HepG2 (cell line): ENCODE measurements around the gene RBCK1. TPM values are rescaled to one million over a fixed set of nuclear protein-coding genes. Genes with fewer than 3 reads are reported as not detected.
A peak's percentile ranks its signal among the peaks of the same experiment; 100 is the strongest.

Experiments
- ATAC-seq: fragments of 200-7000 bp; cut with Tn5 transposase; 3 replicates; pipeline ENCODE4 v1.9.1; 2020; ENCODE audit warnings: mild to moderate bottlenecking, moderate library complexity
- BruUV-seq: library from RNA; stranded (reverse); fragments of 400-500 nt; replicated peaks from 2 replicates; lab custom pipeline; 2021; lab: Mats Ljungman, UMichigan
- CTCF ChIA-PET: fragments of 300-600 bp; formaldehyde crosslinking; extraction: SDS; loops from one replicate; lab custom pipeline; 2021; ENCODE audit warnings: low total read pairs, inconsistent platforms, low intra/inter-chr PET ratio; lab: Yijun Ruan, JAX
- POLR2A ChIA-PET: fragments of 350-600 bp; sonication (Branson Sonifier 250); formaldehyde crosslinking; loops from one replicate; lab custom pipeline; 2020; ENCODE audit warnings: antibody characterized with exemption, inconsistent platforms; lab: Yijun Ruan, JAX
- DNase-seq: peaks from one replicate; pipeline ENCODE4 v3.0.0-alpha.2; 2015; ENCODE audit warnings: low spot score
- FAIRE-seq: peaks from 3 replicates; lab custom pipeline; 2011; peaks lifted over from hg19 to GRCh38; lab: Jason Lieb, UNC
- H2AFZ ChIP-seq: one replicate; pipeline ENCODE4 v1.6.1; 2011; ENCODE audit warnings: low read length, inconsistent platforms
- H3K27ac ChIP-seq: fragments of 300-600 bp; 3 replicates; pipeline ENCODE4 v1.8.0; 2011; ENCODE audit warnings: mixed run types, mild to moderate bottlenecking, mixed read lengths, low read length, inconsistent platforms; ENCODE audit not compliant: insufficient read depth; ENCODE audit errors: extremely low read length
- H3K27me3 ChIP-seq, 2 experiments: fragments of 200-600 bp in 1 of 2; 2 replicates in 1 of 2; 3 replicates in 1 of 2; pipeline versions ENCODE4 v1.6.0 to v1.8.0; 2011; ENCODE audit warnings: low read length in 2 of 2, mild to moderate bottlenecking in 2 of 2, moderate library complexity in 2 of 2, inconsistent platforms in 1 of 2; ENCODE audit not compliant: insufficient read depth in 2 of 2, control insufficient read depth in 1 of 2
- H3K36me3 ChIP-seq, 2 experiments: fragments of 200-600 bp in 1 of 2; replicated peaks in 1 of 2; 2 replicates in 1 of 2; 3 replicates in 1 of 2; pipeline versions ENCODE4 v1.5.1 to v1.8.0; 2011; ENCODE audit warnings: low read length in 2 of 2, inconsistent platforms in 1 of 2; ENCODE audit not compliant: insufficient read depth in 2 of 2, control insufficient read depth in 1 of 2
- H3K4me1 ChIP-seq: 2 replicates; pipeline ENCODE4 v1.5.1; 2012; ENCODE audit warnings: low read length, inconsistent platforms; ENCODE audit not compliant: insufficient read depth
- H3K4me2 ChIP-seq: 2 replicates; pipeline ENCODE4 v1.6.0; 2011; ENCODE audit warnings: low read depth, low read length, inconsistent platforms
- H3K4me3 ChIP-seq, 3 experiments: fragments of 200-600 bp in 1 of 3; sonication (generic), shearing (Covaris generic) in 1 of 3; replicated peaks in 1 of 3; 2 replicates each; pipeline ENCODE4 v1.5.1; 2011 to 2016; ENCODE audit warnings: low read length in 3 of 3, inconsistent platforms in 2 of 3, low read depth in 2 of 3, mild to moderate bottlenecking in 2 of 3, control low read depth in 1 of 3, mixed read lengths in 1 of 3; ENCODE audit not compliant: insufficient read depth in 1 of 3
- H3K79me2 ChIP-seq: one replicate; pipeline ENCODE4 v1.6.1; 2011; ENCODE audit warnings: low read length, inconsistent platforms; ENCODE audit not compliant: insufficient read depth
- H3K9ac ChIP-seq: 2 replicates; pipeline ENCODE4 v1.6.0; 2011; ENCODE audit warnings: mild to moderate bottlenecking, low read depth, low read length, inconsistent platforms; ENCODE audit not compliant: insufficient read depth
- H3K9me3 ChIP-seq: 2 replicates; pipeline ENCODE4 v1.5.1; 2012; ENCODE audit warnings: mild to moderate bottlenecking, low read length
- H4K20me1 ChIP-seq: 2 replicates; pipeline ENCODE4 v1.6.0; 2011; ENCODE audit warnings: inconsistent platforms, mild to moderate bottlenecking, low read length, moderate library complexity; ENCODE audit not compliant: insufficient read depth
- ELF4 ChIP-seq: sonication (generic); formaldehyde crosslinking; IDR thresholded peaks from 2 replicates; pipeline ENCODE4 v1.5.0; 2020; ENCODE audit warnings: missing genetic modification reagents, mild to moderate bottlenecking, moderate library complexity, borderline replicate concordance
- ETV5 ChIP-seq: IDR thresholded peaks from 2 replicates; pipeline ENCODE4 v1.6.1; 2018; ENCODE audit warnings: missing biosample characterization, missing genetic modification reagents, inconsistent platforms, borderline replicate concordance
- HINFP ChIP-seq: sonication (generic); formaldehyde crosslinking; IDR thresholded peaks from 2 replicates; pipeline ENCODE4 v1.4.0; 2020; ENCODE audit warnings: low read depth, mild to moderate bottlenecking, missing genetic modification reagents
- MAZ ChIP-seq, 2 experiments: sonication (generic) in 1 of 2; formaldehyde crosslinking in 1 of 2; IDR thresholded peaks; 2 replicates each; pipeline versions ENCODE4 v1.5.0 to v1.6.1; 2012 to 2020; ENCODE audit warnings: low read depth in 2 of 2, mild to moderate bottlenecking in 2 of 2, borderline replicate concordance in 1 of 2, improper control_type of control experiment in 1 of 2, low read length in 1 of 2, missing genetic modification reagents in 1 of 2, moderate library complexity in 1 of 2
- NKX3-1 ChIP-seq: sonication (generic); formaldehyde crosslinking; IDR thresholded peaks from 2 replicates; pipeline ENCODE4 v1.5.0; 2020; ENCODE audit warnings: missing genetic modification reagents
- RBM22 ChIP-seq: fragments of 200-400 bp; formaldehyde crosslinking; optimal IDR thresholded peaks from 2 replicates; pipeline ENCODE3; 2017; ENCODE audit warnings: mild to moderate bottlenecking, low read length, moderate library complexity
- ZNF264 ChIP-seq: sonication (generic); formaldehyde crosslinking; IDR thresholded peaks from 2 replicates; pipeline ENCODE4 v1.4.0; 2020; ENCODE audit warnings: missing genetic modification reagents
- ZNF318 ChIP-seq: sonication (generic); formaldehyde crosslinking; IDR thresholded peaks from 2 replicates; pipeline ENCODE4 v1.4.0; 2020; ENCODE audit warnings: mild to moderate bottlenecking, missing genetic modification reagents
- ZNF34 ChIP-seq: sonication (generic); formaldehyde crosslinking; IDR thresholded peaks from 2 replicates; pipeline ENCODE4 v1.4.0; 2020; ENCODE audit warnings: mild to moderate bottlenecking, missing genetic modification reagents, borderline replicate concordance
- ZNF577 ChIP-seq: sonication (generic); formaldehyde crosslinking; IDR thresholded peaks from 2 replicates; pipeline ENCODE4 v1.4.0; 2020; ENCODE audit warnings: mild to moderate bottlenecking, low read depth, missing genetic modification reagents, borderline replicate concordance
- ZNF776 ChIP-seq: sonication (generic); formaldehyde crosslinking; IDR thresholded peaks from 2 replicates; pipeline ENCODE4 v1.4.0; 2020; ENCODE audit warnings: mild to moderate bottlenecking, missing genetic modification reagents
- whole genome bisulfite sequencing: methylation state at CpG from one replicate; pipeline ENCODE4 v1.1.6; 2017; ENCODE audit warnings: low lambda C conversion rate; 5-methylcytosine and 5-hydroxymethylcytosine counted together
- in situ Hi-C: cut with HindIII; loops from 2 replicates; pipeline ENCODE4 v1.10.0; 2017; ENCODE audit warnings: low pct_unique_long_range_greater_than_20kb; ENCODE audit not compliant: extremely low pct_ligation_motif_present
- intact Hi-C: fragments of 100-400 bp; cut with micrococcal nuclease; formaldehyde crosslinking; loops from one replicate; pipeline ENCODE4 v1.10.0; 2022; ENCODE audit not compliant: unreplicated experiment
- polyA plus RNA-seq, 8 experiments: library from polyadenylated mRNA; depleted of rRNA in 3 of 8; stranded (reverse) in 7 of 8; unstranded in 1 of 8; fragments of >200 nt; fragmentation: Illumina TruSeq in 4 of 8; extraction: Trizol in 4 of 8; gene quantifications; 2 replicates each; pipeline versions ENCODE4 v1.2.1 to v1.2.3, GENCODE V29; 2011 to 2016; ENCODE audit warnings: low read depth in 4 of 8, missing spikeins in 1 of 8, mixed read lengths in 1 of 8; ENCODE audit not compliant: insufficient read depth in 1 of 8
- total RNA-seq, 5 experiments: library from RNA; depleted of rRNA; stranded (reverse); fragments of >200 nt; fragmentation: Illumina TruSeq; extraction: Trizol; gene quantifications; 2 replicates each; pipeline ENCODE4 v1.2.3, GENCODE V29; 2016; ENCODE audit warnings: low read depth in 1 of 5

The RBCK1 gene
- total and polyA plus RNA-seq, 2 of the 13 experiments (the other 11 are each of a cell fraction or from before 2014, with no cell fraction given) = 149 to 215 TPM

- H3K36me3 ChIP-seq = peaks cover 8 to 16% of the 10 kb centered on the region in 2 experiments
- peak overlapping the region; percentile 98 for H3K4me2 ChIP-seq
- peaks cover 42% of the 10 kb centered on the region for H3K79me2 ChIP-seq
- no peaks in the 10 kb centered on the region for H4K20me1 ChIP-seq
- ChIA-PET POLR2A (interaction anchor here (0.9 to 20.8 kb wide), 23 partner anchors 10 to 137 kb away, joined by 3 to 909 read pairs (median 6); partner anchors contain the start of genes CSNK2A1, NRSN2, SOX12 and TRIB3), CTCF (interaction anchor here (2.0 kb wide), 1 partner anchor 44 kb away, joined by 5 read pairs; no protein-coding TSS in a partner anchor)
- 67% methylated on average over 9 of the region's 9 CpGs for WGBS
- H3K9me3 ChIP-seq = no peaks in the 10 kb centered on the region
- intact Hi-C loops (loop anchor here (2.0 kb wide), 1 partner anchor 24 kb away; no protein-coding TSS in a partner anchor), in situ Hi-C loops (no loop called here)
- H3K4me1 ChIP-seq = peaks cover 81% of the 10 kb centered on the region
- no peaks in the 10 kb centered on the region; a peak in 1 of 5 replicates for H3K27me3 ChIP-seq
- H3K27ac ChIP-seq = peak overlapping the region; percentile 96
- H3K4me3 ChIP-seq = peak overlapping the region; percentile 49 to 79 (median 57)
- no peak for FAIRE-seq
- DNase-seq = no peak
- no peak for ATAC-seq
- H2AFZ ChIP-seq = no peak overlapping the region
- no TSS peak for BruUV-seq
- H3K9ac ChIP-seq = peak overlapping the region; percentile 89
- 0 out of 2 replicates have a peak, but pooled peaks have one; percentile 0 for TF ChIP-seq ZNF776 (CRISPR knock-in tag)
- 0 out of 2 replicates have a peak, but pooled peaks have one; percentile 53 for TF ChIP-seq ZNF577 (CRISPR knock-in tag)
- TF ChIP-seq ZNF264 (CRISPR knock-in tag) = peak; percentile 77; the same call in 1 of the 2 replicates
- peak; percentile 50 for TF ChIP-seq HINFP (CRISPR knock-in tag)
- 0 out of 2 replicates have a peak, but pooled peaks have one; percentile 29 for TF ChIP-seq ZNF34 (CRISPR knock-in tag)
- TF ChIP-seq RBM22 = no peak
- TF ChIP-seq NKX3-1 = 0 out of 2 replicates have a peak, but pooled peaks have one; percentile 25
- TF ChIP-seq ZNF318 (CRISPR knock-in tag) = peak; percentile 6; the same call in 1 of the 2 replicates
- no peak for TF ChIP-seq ETV5 (CRISPR knock-in tag)
- no peak for TF ChIP-seq MAZ (IDR thresholded peaks at IDR 0.05; ENCODE audit: borderline replicate concordance, low read depth, low read length)
- TF ChIP-seq MAZ (CRISPR knock-in tag; IDR thresholded peaks at IDR 0.05; ENCODE audit: low read depth) = peak; percentile 16; the same call in 1 of the 2 replicates
- TF ChIP-seq ELF4 = peak; percentile 93
These were observed 1.6 kb upstream of the RBCK1 start for GRCh38 chr20:406200-407132.
